HG03520 (cell line): ENCODE data around the gene TERB1.

Experiments
- ATAC-seq: cut with Tn5 transposase; IDR thresholded peaks from one replicate; pipeline ENCODE4 v1.9.1; 2021; ENCODE audit warnings: mild to moderate bottlenecking, moderate library complexity; ENCODE audit not compliant: unreplicated experiment

Gene TERB1

DNA sequence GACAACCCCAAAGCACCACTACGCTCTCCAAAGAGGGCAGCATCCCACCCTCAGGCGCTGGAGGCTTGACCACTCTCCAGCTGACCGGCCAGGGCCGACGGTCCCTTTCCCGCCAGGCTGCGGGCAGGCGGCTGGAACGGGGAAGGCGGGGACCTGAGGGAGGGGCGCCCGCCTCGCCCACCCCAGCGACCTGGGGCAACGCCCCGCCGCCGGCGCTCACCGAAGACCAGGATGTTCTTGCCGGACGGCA, 50.4 kb downstream of the TERB1 start:
- peak; percentile 8 for ATAC-seq

DNA sequence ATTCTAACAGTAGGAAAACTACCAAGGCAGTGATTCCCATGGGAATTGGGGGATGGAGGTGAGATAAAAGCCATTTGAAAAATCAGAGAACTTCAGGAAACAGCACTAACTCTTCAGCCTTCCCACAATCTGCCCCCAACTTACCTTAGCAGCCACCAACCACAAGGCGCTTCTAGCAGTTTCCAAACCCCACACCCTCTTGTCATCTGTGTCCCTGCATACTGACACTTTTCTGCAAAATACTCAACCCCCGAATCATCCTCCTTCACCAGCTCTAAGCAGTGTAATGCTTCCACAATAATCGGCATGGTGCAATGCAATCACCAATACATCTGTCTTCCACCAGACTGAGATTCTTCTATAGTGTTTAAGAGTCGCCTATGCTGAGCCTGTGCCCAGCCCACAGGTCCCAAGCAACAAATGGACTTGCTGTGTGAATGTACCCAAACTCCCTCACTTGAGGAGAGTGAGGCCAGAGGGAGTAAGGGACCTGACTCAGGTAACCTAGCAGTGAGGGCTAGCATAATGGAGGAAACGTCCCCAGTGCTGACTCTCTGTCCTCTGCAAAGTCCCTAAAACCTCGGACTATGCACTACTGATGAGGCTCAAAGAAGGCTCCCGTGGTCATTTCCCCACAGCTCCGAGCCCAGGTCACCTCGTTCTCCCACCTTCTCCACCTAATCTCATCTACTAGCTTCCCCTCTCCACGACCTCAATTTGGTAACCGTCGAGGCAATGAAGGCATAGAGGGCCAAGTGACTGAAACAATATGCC, 50.9 kb downstream of the TERB1 start:
- no peak for ATAC-seq

DNA sequence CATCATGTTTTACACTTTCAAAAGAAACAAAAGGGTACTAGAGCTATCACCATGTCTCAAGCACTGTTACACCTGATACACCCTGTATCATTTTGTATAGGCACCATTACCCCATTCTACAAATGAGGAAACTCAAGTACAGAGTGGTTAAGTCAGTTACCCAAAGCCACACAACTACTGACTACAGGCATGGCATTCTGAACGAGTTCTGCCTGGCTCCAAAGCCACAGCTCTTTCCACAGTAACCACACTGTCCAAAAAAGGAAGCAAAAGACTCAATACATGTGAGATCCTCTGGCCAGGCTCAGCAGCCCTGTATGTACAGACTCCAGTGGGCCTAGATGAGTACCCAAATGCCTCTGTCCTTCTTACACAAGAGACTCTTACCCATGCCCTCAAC, 54.7 kb downstream of the TERB1 start:
- no peak for ATAC-seq

DNA sequence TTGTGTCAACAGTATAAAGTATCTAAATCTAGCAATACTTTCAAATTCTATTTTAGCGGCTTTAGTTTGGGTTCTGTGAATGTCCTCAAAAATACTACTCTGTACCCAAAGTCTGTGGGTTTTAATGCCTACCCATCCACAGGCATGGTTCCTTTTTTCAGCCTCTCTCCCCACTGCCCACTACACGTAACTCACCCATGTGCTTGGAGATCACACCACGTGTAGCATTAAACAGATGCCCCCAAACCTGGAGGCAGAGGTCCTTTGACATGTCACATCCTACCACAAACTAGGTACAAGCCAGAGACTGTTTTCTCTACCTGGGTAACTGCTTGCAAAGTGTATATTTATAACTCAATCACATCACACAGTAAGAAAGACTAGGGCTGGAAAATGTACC, 55.3 kb downstream of the TERB1 start:
- no peak for ATAC-seq

DNA sequence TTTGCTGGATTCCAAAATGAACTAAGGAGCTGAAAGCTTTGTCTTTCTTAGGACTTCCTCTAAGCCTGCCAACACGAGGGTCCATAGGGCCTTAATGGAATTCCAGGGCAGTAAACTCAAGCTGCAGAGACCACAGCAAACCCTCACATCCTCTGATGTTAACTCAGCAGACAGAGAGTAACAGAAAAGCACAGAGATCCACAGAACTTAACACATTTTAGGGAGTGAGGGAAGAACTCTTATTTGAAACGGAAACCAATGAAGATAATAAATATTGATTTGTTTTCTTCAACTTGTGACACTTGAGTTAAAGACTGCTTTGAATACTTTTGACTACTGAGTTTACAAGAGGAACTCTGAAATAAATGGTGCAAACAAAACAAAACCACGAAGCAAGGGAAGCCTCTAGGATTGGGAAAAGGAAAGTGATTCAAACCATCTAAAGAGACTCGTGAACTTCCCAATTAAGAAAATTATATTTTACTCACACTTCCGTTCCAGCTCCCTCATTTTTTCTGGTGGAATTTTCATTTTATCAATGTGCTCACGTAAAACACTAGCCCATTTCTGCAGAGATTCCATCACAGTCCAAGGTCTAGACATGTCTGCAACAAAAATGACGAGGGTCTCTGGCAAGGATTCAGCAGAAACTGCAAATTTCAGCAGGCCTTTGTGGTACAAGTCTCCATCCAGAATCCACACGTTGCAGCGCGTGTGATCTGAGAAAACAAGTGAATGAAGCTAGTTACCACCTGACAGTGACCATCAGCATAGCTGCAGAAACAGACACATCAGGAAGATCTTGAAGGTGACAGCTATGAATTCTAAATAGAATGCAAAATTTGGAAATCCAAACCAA, 59.2 kb downstream of the TERB1 start:
- ATAC-seq, result no peak

DNA sequence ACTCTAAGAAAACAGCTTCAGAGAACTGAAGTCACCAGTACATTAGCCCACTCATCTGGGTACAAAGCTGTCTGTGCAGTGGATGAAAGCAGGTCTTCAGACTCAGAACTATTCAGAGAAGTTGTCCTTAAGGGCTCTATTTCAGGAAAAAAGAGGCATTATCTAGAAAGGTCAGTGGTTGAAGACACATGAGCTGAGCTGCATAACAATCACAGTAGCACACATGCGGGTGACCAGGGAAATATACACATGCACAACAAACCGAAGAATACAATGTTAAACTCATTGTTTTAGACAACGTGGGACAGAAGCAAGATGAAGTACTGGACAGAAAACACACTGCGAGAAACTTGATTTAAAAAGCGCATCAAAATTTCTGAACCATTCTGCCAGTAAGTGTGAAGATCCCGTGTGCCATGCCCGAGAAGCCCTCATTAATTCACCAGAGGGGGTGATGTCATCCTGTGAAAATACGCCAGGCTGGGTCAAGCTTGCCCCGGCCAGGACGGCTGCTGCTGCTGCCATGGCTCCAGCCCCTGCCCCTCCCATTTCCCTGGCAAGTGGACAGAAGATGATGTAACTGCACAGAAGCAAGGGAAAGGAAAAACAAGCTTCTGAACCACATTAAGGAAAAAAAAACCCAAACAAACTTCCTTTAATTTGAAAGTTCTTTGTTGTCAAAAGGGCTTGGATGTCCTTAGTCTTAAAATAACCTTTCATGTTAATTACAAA, 60.0 kb downstream of the TERB1 start:
- ATAC-seq, result no peak

DNA sequence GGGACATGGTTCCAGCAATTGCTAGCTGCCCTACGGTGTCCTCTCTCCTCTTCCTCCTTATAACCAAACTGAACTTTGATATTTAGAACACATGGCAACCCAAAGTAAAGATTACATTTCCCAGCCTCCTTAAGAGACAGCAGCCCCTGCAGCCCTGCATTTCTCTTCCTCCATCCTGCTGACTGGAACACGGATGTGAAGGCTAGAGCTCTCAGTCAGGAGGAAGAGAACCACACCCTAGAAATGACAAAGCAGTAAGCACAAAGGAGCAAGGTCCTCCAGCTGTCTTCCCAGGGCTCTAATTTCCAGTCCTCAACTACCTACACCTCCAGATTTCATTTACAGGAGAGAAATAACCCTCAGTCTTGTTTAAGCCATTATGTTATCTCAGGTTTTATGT, 60.9 kb downstream of the TERB1 start:
- ATAC-seq, result no peak

DNA sequence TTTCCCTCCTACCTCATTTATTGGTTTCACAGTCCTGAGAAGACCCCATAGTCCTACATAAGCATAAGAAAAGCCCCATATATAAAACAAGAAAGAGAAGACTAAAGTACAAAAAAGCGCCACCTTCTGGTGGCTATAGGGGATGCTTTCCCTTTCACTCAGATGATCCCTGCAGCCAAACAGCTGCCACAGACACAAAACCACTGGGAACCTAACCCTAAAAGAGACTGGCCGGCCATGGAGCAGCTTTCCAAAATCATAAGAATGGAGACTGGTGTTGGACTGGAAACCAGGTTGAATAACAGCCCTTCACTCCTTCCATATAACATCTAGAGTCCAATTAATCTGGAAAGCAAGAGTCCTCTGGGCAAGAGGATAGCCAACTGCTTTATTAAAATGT, 61.4 kb downstream of the TERB1 start:
- no peak for ATAC-seq

DNA sequence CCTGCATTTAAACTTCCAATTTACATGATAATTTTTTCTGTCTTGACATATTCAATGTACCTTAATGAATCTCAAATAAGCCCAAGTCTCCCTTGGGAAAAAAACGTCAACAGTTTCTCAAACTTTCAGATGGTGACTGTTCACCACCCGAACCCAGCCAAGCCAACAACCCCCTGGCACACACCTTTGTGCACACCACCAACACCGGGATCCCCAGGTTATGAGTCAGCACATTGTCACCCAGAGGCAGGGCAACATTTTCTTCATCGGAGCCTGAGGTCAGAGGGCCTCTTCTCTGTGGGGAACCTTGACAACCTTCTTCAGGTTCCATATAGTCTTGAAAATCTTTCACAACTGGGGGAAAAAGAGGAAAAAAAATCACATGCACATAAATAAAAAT, 65.5 kb downstream of the TERB1 start:
- no peak for ATAC-seq

DNA sequence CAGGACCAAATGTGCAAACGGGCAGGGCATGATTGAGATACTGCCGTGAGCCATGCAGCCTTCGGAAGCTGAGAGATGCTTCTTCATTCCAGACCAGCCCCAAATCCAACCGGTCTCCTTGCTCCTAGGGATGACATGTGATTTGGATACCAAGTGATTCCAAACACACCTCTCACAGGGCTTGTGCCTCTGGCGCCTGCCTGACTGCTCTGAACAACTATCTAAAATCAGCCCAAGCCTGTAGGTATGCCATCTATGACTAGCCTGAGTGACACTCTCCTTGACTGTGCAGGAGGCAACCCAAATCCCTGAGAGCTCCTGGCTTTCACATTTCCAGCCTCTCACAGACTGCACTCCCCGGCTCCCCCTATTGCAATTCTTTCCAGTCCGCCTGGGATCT, 70.3 kb downstream of the TERB1 start:
- ATAC-seq, result no peak

DNA sequence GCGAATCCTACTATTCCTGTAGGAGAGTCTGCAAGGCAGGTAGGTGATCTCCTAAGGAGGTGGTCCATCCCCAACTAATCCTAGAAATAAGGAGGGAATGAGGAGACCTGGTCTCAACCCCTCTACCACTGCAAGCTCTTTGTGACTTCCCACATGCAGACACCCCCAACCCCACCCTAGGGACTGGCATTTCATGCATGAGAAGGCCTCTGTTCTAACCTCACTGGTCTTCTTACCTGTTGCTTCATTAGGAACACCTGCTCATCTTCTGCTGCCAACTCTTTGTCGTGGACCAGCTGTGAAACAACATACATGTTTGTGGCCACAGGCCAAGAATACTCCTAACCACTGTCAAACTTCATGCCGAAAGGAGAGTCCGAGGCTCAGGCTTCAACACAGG, 72.6 kb downstream of the TERB1 start:
- no peak for ATAC-seq

DNA sequence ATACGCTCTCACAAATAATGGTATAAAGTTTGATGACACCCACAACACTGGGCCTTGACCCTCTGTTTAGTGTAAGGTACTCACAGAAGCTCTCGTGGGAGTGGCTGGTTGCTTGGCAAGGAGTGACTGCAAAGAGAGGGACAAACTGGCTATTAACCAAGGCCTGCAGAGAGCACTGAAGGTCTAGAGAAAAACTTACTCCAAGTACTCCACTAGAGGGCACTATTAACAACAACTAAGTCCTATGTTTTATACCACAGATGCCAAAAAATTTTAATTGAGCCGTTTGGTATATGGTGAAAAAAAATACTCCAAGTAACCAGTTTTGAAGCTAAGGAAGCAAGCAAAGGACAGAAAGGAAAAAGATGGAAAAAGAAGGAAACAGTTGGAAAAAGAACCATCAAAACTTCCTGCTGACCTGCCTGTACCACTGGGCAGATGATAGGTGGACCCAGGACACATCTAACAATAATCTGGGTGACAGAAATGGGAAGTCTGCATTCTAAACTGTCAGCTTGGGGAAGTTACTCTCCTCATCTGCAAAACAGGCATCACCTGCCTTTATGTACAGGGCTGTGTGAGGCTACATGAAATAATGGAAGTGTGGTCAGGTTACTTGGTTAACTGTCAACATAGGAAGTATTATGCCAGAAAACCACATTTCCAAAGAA, 73.1 kb downstream of the TERB1 start:
- no peak for ATAC-seq

DNA sequence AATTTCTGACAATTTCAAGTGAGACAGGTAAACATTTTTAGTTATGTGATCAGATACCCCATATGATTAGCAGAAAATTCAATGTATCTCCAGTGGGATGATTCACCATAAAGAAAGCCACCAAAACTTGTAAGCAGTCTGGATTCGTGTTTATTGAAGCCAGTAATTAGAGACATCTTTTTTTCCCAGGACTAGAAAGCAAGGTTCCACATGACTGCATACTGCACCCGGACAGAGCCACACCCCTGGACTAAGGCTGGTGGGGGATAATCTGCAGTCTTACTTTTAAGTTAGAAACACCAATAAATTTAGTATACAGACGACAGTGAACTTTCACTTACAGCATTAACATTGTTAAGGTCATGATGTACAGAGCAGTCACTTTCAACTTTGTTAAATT, 80.6 kb downstream of the TERB1 start:
- no peak for ATAC-seq

DNA sequence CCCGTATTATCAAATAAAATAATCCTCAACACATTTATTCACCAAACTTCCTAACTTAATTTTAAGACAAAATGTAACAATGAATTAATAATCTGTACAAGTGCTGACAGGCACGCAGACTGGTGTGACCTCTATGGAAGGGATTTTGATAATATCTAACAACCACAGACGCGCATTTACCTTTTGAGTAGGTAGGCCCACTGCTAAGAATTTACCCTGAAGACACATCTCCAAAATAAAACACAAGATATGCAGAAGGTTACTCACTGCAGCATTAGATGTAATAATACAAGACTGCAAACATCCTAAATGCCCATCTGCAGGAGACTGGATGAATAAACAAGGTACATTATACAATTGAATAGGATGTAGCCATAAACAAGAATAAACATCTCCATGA, 82.1 kb downstream of the TERB1 start:
- no peak for ATAC-seq

DNA sequence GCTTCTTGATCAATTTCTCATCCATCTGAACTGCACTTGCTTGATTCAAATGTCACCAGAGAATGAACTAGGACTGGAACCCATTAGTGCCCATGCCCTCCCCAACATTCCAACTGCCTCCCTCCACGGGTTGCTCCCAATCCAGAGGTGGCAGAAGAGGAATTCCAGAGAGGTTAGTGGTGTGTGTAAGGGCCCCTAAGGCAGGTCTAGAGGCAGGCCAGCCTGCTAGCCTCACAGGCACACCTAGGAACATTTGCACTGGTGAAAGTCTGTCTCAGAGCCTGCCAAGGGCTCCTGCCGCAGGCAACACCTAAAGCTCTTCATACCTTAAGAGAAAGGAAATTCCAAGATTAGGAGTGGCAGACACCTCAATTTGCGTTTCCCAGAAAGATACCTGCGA, 83.6 kb downstream of the TERB1 start:
- no peak for ATAC-seq

DNA sequence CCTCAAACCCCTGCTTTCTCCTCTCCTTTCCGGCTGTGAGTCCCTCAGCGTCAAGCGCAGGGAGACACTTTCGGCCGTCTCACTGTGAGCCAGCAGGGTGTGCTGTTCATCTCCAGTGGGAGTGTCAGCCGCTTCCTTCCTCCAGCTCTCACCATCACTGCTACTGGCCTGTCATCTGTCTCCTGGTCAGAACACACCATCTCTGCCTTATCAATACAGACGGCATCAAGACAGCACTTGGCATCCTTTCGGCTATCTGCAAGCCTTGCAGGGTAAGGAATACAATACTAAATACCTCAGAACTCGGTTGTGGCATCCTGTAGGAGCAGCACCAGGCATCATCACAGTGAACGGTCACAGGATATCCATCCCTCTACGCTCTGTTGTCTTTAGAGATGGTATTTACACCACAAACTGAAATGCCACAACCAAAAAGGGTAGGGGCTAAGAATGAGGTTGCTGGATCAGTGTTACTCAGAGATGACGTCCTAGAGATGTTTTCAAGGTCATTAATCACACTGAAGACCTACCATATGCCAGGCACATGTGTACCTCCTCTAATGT, 84.2 kb downstream of the TERB1 start:
- ATAC-seq, result no peak

DNA sequence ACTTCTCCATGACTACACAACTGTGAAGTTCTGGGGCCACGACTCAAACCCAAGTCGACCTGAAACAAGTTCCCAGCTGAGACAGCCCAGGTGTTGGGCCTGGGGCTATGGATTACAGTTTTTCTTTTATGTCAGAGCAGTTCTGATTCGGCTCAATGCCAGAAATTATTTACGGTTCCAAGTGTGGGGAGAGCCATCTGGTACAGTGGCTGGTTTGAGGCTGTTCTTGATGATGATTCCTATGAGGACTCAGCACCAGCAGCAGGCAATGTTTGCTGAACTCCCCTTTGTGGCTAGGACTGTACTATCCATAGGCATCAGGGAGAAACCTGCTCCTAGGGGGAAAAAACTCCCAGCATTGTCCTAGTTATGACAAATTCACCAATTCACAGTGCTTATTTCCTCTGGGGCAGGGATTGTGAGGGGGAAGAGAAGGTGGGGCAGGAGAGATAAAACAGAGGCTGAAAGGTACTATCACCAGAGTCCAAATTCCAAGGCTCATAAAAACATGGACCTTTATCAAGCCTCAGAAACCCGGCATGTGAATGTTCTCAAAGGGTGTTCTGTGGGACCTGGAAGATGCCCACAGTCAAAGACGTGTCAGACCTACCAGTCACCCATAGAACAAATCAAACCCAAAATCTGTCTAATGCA, 86.6 kb downstream of the TERB1 start:
- ATAC-seq, result no peak

DNA sequence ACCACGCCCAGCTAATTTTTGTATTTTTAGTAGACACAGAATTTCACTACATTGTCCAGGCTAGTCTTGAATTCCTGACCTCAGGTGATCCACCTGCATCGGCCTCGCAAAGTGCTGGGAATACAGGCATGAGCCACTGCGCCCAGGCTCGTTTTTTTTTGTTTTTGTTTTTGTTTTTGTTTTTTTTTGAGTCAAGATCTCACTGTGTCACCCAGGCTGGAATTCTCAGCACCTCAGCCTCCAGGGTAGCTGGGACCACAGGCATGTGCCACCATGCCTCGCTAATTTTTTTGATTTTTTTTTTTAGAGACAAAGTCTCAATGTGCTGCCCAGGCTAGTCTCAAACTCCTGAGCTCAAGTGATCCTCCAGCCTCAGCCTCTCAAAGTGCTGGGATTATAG, 87.3 kb downstream of the TERB1 start:
- no peak for ATAC-seq

DNA sequence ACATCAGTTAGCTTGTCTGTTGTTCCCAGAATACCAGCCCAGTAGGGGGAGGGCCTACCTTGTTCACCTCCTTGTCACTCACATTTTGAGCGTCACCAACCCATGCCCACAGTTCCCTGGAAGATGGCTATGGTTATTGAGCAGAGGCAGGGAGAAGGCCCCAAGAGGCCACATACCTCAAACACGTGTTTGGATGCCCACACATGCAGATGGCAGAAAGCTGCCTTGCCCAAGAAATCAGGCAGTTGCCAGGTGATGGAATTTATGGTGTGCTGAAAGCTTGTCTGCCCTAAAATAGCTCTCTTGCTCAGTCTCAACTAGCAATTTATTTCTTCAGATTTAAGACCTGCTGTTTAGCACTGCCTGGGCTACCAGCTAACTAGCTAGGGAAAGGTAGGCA, 88.3 kb downstream of the TERB1 start:
- ATAC-seq, result no peak

DNA sequence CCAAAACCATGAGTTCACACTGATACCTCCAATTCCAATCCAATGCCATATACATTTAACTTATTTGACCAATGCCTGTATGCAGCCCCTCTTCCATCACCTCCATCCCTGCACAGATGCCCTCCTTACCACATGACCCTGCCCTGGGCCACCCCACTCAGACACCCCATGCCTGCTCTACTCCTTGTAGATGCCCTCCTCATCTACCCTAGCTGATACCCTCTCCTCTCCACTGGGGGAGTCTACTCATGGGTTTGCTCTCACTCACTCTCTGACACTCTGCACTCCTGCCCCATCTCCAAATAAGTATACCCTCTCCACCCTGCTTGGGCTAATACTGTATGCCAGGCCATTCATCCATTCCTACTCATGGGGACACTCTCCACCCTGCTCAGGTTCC, 88.9 kb downstream of the TERB1 start:
- no peak for ATAC-seq

DNA sequence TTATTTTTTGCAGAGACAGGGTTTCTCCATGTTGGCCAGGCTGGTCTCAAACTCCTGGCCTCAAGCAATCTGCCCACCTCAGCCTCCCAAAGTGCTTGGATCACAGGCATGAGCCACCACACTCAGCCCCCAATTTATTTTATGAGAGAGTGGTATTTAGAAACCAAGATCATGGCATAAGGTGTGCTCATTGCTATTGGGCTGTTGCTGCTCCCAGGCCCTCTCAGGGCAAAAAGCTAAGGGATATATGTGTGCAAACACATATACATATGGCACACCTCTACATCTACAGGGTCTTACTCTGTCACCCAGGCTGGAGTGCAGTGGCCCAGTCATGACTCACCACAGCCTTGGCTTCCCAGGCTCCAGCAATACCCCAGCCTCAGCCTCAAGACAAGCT, 89.8 kb downstream of the TERB1 start:
- no peak for ATAC-seq
